GM19351 (cell line): ENCODE results near the gene SLC22A5.
"Not testable (repeated sequence)": the region's sequence is repeated elsewhere in the genome, so short reads cannot be mapped to it uniquely, and the experiment has no call there.

Experiments used
- ATAC-seq: cut with Tn5 transposase; IDR thresholded peaks from one replicate; pipeline ENCODE4 v1.9.1; 2021; ENCODE audit warnings: mild to moderate bottlenecking, moderate library complexity; ENCODE audit not compliant: unreplicated experiment

The SLC22A5 gene

DNA sequence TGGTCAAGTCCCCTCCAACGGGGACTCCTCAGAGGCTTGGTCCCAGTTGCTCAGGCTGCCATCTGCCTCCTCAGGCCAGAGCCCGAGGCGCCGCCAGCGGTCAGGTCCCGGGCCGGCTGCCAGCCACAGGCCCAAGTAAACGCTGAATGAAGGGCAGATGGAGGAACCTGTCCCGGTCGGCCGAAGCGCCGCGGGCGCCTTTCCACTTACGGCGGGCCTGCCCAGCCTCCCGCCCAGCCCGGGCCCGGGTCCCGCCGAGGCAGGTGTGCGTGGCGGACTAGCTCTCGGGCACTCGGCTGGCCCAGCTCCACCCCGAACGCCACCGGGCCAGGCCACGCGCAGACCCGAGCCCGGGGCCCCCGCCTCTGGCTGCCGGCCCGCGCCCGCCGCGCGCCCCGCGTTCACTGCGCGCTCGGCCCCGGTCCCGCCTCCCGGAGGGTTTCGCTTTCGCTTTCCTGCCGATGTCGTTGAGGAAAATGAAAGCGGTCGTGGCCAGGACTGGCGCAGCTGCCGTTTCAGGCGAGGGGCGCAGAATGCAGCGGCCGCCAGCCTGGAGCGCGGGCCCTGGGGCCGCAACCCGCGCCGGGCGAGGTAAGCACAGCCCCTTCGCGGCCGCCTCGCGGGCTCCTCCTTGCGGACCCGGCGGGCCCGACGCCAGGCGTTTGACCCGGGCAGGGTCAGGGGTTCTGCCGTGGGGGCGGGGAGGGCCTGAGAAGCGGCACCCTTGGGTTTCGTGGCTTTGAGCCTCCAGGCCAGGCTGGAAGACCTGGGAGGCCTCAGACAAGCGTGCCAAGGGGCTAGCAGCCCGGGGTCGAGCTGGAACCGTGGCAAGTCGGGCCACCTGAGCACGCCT lies 41.2 kb downstream of the SLC22A5 start:
- peak; percentile 58 for ATAC-seq

DNA sequence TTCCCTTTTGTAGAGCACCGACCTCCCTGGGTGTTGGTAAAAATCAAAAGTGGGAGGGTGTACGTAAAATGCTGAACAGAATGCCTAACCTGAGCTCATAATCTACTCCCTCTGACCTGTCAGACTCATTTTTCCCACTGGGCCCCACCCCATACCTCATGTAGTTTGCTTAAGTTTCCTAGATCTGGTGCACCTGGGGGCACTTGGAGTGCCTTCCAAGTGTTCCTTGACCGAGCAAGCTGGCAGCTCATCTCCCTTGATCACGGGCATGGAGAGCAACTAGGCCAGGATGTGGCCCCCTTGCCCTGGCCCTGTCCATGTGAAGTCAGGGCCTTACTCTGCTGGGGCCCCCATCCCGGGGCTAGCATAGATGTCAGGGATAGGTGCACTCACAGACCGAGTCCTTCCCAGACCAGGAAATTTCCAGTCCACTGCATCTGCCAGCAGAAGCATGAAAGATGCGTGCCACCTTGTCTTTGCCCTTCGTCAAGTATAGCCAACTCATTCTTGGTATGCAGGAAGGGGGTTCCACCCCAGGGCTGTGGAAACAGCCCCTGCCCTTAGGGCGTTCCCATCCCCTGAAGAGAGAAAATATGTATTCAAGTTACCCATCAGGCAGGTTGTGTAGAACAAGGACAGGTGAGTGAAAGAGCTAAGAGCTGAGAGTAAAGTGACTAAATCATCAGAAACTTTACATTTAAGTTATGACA lies 41.9 kb downstream of the SLC22A5 start:
- peak; percentile 0 for ATAC-seq

DNA sequence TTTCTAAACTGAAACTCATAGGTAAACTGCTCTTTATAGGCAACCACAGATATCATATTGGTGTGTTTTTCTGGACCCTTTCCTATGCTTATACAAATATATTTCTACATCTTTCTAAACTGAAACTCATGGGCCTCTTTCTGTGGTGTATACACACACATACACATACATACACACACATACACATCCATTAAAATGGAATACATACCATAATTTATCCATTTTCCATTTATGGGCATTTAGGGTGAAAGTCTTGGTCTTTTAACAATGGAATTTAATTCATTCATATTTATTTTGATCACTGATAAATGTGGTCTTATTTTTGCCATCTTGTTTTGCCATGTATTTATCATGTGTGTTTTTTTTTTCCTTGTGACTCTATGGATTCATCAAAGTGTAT lies 44.1 kb downstream of the SLC22A5 start:
- no peak for ATAC-seq

DNA sequence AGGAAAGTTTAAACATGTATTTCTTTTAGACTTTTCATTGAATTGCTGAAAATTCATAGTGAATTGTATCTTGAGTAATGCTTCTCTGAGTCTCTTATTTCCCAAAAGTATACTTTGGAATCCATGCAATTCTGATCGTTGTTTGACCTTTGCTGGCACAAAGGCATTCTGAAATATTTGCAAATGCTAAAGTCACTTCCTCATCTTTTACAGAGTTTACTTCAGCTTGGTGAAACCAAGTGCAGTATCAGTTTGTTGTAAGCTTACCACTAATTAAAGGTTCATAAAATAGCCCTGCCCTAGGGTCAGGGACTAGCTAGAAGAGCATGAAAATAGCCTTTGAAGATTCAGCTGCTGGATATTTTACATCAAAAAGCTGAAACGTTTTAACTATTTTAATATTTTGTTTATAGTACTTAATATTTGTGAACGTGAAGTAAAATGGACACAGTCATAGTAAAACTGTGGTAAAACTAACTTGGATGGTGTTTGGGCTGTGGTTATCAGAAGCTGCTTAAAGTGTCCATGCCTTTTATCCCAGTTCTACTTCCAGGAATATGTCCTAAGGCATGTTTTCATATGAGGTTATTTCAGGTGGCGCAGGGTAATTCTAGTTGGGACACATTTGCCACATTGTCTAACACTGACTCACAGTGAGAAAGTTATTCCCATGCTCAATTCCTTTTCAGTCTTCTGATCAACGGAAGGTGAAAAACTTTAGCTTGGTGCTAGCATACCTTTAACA lies 45.3 kb downstream of the SLC22A5 start:
- peak; percentile 23 for ATAC-seq

DNA sequence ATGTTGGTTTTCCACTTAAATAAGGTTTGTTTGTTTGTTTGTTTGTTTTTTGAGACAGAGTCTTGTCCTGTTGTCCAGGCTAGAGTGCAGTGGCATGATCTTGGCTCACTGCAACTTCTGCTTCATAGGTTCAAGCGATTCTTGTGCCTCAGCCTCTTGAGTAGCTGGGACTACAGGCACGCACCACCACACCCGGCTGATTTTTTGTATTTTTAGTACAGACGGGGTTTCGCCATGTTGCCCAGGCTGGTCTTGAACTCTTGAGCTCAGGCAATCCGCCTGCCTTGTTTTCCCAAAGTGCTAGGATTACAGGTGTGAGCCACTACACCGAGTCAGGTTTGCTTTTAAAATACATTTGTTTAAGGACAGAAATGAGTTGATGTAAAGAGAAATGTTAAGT lies 46.0 kb downstream of the SLC22A5 start:
- ATAC-seq: not testable (repeated sequence)

DNA sequence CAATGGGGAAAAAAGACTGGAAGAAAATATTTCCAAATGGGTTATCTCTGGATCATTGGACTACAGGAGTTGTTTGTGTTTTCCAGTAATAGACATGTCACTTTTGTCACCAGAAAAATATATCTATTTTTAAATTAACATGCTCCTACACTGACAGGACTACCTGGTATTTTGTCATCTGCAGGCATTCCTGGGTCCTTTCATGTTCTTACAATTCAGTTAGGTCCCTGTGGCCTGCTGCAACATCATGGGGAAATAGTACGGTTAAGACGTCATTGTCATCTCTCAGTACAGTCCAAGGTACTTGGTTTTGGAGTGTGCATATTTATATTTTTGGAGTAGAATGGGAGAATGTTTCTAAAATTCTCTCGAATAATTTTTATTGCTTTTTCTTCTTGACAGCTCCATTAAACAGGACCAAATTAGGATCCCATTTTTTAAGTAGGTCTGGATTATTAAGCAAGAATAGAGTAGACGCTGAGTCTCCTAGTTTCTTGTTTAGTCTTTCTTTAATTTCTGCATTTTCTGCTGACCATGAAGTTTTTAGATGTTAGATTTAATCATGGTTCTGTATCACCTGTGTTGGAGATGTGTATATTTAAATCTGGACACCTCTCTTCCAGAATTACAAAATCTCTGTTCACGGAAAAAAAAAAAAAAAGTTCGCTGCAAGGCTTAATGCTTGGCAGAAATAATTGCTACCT lies 46.9 kb downstream of the SLC22A5 start:
- no peak for ATAC-seq

DNA sequence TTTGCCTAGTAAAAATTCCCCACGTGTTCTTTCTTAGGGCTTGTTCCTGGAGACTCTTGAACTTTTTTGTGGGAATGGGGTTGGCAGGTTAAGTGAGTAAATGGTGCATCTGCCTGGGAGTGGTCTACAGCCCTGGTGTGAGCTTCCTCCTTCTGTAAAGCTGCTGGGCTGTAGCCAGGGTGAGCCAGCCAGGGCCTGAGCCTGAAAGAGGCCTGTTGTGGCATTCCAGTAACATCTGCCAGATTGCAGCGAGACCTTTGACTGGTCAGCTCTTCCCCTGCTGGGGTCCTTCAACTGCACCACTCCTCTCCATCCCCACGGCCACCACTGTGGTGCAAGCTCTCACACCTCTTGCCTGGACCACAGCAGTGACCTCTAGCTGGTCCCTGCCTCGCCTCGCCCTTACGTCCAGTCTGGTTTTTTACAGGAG lies 47.5 kb downstream of the SLC22A5 start:
- ATAC-seq: no peak

DNA sequence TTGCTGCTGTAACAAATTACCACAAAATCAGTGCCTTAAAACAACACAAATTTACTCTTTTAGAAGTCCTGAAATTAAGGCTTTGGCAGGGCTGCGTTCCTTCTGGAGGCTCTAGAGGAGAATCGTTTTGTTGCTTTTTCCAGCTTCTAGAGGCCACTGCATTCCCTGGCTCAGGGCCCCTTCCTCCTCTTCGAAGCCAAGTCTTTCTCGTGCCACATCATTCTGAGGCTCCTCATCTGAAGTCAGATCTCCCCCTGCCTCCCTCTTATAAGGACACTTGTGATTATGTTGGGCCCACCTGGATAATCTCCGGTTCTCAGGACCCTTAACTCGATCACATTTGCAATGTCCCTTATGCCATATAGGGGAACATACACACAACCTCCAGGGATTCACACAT lies 48.0 kb downstream of the SLC22A5 start:
- no peak for ATAC-seq

DNA sequence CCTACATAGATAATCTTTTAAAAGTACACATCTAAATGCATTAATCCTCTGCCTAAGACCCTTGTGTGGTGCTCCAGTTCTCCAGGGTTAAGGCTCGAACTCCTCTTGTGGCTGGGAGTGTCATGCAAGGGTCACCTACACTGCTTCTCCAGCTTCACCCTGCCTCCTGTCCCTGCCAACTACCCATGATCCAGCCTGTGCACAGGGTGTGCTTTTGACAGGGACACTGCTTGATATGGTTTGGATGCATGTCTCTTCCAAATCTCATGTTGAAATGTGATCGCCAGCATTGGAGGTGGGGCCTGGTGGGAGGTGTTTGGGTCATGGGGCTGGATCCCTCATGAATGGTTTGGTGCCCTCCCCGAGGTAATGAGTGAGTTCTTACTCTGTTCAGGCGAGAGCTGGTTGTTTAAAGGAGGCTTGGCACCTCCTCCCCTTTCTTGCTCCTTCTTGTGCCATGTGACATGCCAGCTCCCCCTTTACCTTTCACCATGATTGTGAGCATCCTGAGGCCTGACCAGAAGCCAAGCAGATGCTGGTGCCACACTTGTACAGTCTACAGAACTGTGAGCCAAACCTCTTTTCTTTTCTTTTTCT lies 48.5 kb downstream of the SLC22A5 start:
- ATAC-seq: no peak

DNA sequence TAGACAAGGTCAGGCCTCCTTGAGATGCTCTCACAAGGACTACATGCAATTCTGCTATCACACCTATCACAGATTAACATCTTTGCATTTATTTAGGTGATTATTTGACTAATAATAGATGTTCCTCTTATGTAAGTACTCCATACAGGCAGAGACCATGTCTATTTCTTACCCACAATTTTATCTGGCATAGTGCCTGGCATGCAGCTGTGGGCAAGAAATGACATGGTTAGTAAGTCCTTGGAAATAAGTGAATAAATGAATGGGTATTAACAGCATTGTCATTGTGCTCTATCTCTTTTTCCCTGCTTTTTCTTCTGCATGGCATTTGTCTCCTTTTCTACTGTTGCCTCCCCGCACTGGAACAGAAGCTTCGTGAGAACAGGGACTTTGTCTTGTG lies 49.4 kb downstream of the SLC22A5 start:
- no peak for ATAC-seq

DNA sequence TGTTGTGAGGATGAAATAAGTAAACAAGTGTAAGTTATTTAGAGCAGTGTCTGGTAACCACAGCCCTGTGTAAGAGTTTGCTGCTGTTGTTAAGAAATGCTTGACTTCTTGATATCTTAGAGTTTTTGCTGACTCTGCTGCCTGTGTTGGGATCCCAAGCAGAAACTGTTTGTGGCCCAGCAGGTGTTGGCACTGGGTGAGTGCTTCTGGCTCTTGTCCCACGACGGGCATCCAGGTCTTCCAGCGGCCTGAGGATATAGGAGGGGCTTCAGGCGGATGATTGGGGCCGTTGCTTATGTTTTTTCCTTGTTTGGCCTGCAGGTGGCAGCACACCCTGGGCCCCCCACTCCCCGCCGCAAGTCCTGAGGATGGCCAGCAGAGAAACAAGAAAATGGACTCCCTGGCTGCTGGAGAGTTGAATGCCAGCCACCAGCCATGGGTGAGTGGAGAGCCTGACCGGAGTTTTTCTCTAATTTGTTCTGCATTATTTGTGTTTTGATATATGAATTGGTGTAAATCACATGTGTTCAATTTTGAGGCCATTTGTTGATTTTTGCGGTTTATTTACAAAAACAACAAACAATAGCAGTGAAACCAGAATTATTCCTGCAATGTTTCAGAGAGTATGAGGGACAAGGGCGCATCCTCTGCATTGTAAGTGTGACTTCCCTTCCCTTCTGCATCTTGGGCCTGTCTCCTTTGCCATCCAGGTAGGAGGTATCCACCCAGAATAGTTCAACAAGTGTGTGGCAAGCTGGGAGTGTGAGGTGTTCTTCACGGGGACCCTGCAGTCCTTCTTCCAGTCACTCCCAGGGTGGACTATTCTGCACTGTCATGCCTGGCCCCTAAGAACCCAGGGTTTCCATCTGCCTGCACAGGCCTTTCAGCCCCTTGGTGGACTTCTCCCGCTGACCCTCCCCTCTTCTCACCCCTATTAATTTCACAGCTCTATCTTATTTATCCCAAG lies 50.3 kb downstream of the SLC22A5 start:
- peak; percentile 26 for ATAC-seq

DNA sequence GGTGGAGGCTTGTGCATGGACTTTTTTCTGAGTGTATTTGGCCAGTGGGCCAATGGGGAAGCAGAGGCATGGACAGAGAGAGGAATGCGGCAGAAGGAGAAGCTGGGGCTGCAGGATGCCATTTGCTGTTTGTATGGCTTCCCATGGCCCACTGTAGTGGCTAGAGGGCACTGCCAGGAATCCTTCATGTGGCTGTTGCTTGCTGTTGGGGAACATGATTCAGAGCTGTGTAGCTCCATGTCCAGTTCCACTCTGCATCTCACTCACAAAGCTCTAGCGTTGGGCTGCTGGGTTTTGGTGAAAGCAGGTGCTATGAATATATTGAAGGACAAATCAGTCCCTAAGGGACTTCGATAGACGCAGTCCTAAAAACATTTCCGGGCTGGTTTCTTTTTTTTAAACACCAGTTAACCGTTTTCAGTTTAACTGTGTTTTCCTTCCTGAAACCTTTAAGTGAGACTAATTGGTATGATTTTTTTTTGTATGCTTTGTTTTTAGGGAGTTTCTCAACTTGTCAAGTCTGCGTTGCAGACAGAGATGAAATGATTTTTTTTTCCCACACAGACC lies 51.3 kb downstream of the SLC22A5 start:
- peak; percentile 41 for ATAC-seq

DNA sequence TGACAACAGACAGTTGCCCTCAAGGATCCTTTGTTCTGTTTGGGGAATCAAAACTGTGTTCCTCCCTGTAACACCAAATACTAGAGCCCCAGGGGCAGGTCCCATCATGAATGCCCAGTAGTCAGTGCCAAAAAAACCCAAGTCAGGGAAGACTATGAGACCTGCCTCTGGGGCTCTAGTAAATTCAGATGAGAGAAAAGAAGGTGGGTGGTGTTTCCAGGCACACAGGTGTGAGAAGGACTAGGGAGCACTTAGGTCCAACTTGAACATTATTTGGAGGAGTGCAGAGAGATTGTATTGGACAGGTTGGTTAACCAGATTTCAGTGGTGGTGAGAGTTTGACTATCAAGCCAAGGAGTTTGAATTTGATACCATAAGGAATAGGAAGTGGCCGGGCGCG lies 52.0 kb downstream of the SLC22A5 start:
- ATAC-seq: no peak

DNA sequence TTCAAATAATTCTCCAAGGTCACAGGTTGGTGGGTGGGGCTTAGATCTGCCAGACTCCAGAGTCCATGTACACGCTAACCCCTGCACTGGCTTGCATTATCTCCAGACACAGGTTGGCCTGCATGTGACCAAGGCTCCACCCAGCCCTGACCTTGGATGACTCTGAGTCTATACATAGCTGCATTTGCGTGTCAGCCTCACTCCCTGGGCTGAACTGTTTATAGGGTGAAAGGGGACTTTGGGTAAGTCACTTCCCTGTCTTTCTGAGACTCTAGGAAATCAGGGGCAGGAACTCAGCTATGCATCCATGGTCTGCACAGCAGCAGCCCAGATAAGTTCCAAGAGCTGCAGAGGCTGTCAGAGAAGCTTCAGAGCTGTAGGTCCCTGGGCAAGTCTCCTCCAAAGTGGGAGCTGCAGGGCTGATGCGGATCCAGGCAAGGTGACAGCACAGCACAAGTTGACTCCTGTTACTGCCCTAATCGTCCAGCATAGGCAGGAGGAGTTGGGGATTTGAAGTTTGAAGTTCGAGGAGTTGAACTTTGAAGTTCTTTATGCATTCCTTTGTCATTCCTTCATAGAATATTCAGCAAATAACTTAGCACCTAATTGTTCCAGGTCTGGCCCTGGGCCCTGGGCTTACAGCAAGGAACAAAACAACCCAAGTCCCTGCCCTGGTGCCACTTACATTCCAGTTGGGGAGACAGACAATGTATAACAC lies 53.4 kb downstream of the SLC22A5 start:
- peak; percentile 47 for ATAC-seq

DNA sequence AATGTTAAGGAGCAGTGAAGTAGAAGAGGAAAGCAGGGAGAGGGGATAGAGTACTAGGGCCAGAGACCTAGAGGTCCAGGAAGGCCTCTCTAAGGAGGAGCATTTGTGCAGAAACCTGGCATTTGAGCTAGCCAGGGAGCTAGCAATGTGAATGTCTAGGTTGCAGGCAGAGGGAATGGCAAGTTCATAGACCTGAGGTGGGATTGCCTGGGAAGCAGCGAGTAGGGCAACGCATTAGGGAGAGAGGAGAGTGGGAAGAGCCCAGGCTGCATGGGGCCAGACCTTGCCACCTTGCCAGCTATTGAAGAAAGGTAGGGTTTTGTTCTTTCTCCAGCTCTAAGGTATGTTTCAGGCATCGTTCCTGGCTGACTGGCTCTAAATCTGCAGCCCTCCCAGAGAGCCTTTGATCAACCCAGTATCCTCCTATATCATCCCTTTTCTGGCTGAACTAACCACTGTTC lies 54.0 kb downstream of the SLC22A5 start:
- ATAC-seq: no peak

DNA sequence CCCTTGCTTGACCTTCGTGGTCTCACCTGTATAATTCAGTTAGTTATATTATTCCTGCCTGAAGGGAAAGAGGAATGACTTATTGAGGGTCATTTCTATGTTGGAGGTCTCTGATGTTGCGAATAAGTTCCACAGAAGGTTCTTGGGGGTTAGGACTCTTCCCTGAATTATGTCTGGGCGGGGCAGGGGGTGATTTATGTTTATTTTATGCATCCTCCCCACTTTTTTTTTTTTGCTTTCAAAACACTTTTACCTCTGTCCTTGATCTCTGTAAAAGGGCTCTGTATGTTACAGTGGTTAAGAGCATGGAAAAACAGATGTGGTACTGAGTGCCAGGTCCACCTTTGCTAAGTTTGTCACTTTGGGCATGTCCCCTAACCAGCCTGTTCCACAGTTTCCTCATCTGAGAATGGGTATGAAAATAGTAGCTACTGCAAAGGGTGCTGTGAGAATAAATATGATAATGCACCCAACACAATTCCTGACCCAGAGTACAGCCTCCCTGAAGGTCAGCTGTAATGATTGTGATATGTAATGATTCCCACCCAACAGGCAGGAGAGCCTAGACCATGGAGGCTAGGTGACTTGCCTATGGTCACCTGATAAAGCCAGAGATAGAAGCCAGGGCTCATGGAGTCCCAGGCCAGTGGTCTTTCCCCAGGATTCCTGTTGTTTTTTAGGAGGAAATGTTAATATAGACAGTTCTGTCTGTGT lies 54.8 kb downstream of the SLC22A5 start:
- ATAC-seq: no peak

DNA sequence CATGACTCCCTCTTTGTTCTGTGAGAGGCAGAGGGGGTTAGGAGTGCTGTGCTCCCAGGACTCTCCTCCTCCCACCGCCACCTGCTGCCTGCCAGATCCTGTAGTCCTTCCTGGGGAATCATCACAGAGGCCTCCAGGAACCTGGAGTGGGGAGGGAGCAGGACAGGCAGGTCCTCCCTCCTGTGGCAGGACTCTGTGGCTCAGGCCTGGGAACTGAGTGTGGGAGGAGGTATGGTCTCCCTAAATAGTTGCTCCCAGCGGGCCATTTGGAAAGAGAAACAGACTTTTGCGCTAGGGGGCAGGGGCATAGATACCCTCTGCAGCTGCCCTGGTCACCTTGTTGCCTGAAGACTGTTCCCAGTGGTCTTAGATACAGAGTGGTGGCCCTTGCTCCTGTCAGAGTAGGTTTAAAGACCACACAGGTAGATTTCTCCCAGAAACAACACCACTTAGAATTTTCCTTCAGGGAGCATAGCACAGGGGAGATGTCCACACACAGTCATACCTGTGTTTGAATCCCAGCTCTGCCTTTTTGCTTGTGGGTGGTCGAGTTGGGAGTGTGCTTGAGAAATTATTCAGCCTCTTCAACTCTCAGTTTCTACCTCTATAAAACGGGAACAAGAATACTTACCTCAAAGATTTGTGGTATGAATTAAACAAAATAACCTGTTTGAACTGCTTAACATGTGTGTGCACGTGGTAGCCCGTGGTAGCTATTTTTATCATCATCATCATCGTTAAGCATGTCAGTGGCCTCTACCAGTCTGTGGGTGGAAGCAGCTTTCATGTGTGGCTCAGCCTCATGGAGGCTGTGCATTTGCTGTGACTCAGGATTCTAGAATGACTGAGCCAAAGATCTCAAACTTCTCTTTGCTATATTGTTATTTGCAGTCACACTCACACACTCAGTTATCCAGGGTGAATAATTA lies 55.8 kb downstream of the SLC22A5 start:
- ATAC-seq: peak; percentile 57
